Keratinocyte (primary cell): ENCODE measurements around the gene TPRA1.

Experiments used
- EZH2 ChIP-seq: IDR thresholded peaks from one replicate; pipeline ENCODE4 v1.6.1; 2012; ENCODE audit warnings: inconsistent platforms, mild to moderate bottlenecking, low read length, moderate library complexity
- TF ChIP-seq, protein P1 (sequence below), 3 experiments: IDR thresholded peaks in 1 of 3; conservative IDR thresholded peaks in 1 of 3; optimal IDR thresholded peaks in 1 of 3; 2 replicates in 2 of 3; 3 replicates in 1 of 3; pipeline versions ENCODE3 to v1.5.1; 2011; ENCODE audit warnings: low read length in 3 of 3, mild to moderate bottlenecking in 3 of 3, moderate library complexity in 2 of 3, control low read depth in 1 of 3, inconsistent platforms in 1 of 3; ENCODE audit not compliant: insufficient read depth in 2 of 3; ENCODE audit errors: extremely low read depth in 1 of 3

DNA sequence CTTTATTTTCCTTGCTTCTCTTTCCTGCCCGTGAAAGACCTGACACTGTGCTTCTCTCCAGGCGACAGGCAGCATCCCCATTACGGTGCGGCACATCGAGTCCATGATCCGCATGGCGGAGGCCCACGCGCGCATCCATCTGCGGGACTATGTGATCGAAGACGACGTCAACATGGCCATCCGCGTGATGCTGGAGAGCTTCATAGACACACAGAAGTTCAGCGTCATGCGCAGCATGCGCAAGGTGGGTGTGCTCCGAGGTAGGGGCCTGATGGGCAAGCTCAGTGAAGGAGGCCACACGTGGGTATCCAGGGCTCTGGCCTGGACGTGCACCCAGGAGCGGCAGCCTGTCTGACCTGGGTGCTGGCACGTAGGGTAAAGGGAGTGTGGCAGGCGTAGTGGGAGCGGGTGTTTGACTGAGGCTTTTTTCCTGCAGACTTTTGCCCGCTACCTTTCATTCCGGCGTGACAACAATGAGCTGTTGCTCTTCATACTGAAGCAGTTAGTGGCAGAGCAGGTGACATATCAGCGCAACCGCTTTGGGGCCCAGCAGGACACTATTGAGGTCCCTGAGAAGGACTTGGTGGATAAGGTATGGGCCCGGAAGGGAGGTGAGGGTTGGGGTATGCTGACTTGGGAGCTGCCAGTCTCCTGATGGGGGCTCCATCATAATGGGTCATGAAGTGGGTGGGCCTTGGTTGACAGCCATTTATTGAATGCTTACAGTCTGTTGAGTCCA, 30.3 kb upstream of the TPRA1 start:
- TF ChIP-seq, protein P1, sequence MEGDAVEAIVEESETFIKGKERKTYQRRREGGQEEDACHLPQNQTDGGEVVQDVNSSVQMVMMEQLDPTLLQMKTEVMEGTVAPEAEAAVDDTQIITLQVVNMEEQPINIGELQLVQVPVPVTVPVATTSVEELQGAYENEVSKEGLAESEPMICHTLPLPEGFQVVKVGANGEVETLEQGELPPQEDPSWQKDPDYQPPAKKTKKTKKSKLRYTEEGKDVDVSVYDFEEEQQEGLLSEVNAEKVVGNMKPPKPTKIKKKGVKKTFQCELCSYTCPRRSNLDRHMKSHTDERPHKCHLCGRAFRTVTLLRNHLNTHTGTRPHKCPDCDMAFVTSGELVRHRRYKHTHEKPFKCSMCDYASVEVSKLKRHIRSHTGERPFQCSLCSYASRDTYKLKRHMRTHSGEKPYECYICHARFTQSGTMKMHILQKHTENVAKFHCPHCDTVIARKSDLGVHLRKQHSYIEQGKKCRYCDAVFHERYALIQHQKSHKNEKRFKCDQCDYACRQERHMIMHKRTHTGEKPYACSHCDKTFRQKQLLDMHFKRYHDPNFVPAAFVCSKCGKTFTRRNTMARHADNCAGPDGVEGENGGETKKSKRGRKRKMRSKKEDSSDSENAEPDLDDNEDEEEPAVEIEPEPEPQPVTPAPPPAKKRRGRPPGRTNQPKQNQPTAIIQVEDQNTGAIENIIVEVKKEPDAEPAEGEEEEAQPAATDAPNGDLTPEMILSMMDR (optimal IDR thresholded peaks at IDR 0.05 in 1 of 3, IDR thresholded peaks at IDR 0.05 in 1 of 3, conservative IDR thresholded peaks at IDR 0.05 in 1 of 3; ENCODE audit: extremely low read depth in 1 of 3, insufficient read depth in 2 of 3, low read length in 3 of 3) = no peak
- TF ChIP-seq EZH2 = no peak
